ENCODE measurements around the gene MPC1. TPM values are rescaled to one million over a fixed set of nuclear protein-coding genes. Genes with fewer than 3 reads are reported as not detected.
"Not testable (repeated sequence)": the region's sequence is repeated elsewhere in the genome, so short reads cannot be mapped to it uniquely, and the experiment has no call there.

The MPC1 gene
- total RNA-seq, 4 donors from 2014 or later = 43.1 to 64.3 (median 59.5) TPM

DNA sequence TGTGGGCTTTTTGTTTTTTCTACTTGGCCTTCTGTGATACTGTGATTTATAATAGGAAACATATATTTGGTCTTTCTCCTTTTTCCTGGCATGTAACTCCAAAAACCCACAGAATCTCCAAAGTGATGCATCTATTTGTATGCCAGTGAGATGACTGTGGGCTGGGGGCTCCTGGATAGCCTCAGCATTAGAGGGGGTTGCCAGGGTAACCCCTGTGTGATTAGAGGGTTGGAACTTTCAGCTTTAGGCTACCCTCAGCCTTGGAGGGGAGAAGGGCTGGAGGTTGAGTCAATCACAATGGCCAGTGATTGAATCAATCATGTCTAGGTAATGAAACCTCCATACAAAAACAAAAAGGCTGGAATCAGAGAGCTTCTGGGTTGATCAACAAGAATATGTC is 29.8 kb downstream of the MPC1 start:
- Histone ChIP-seq H3K36me3 (no peaks in the 10 kb centered on the region), H3K4me3 (no peak overlapping the region), H3K27ac (no peak overlapping the region), H3K9me3 (no peaks in the 10 kb centered on the region), H3K27me3 (peaks cover 0 to 18% (median 0%) of the 10 kb centered on the region in 4 donors), H3K4me1 (peaks cover 0 to 6% (median 0%) of the 10 kb centered on the region in 3 donors)
- DNase-seq = no peak
- intact Hi-C loops (cut with DNase I) = no loop called here
- no peak for TF ChIP-seq POLR2A (IDR thresholded peaks at IDR 0.05)
- TF ChIP-seq, protein P1, sequence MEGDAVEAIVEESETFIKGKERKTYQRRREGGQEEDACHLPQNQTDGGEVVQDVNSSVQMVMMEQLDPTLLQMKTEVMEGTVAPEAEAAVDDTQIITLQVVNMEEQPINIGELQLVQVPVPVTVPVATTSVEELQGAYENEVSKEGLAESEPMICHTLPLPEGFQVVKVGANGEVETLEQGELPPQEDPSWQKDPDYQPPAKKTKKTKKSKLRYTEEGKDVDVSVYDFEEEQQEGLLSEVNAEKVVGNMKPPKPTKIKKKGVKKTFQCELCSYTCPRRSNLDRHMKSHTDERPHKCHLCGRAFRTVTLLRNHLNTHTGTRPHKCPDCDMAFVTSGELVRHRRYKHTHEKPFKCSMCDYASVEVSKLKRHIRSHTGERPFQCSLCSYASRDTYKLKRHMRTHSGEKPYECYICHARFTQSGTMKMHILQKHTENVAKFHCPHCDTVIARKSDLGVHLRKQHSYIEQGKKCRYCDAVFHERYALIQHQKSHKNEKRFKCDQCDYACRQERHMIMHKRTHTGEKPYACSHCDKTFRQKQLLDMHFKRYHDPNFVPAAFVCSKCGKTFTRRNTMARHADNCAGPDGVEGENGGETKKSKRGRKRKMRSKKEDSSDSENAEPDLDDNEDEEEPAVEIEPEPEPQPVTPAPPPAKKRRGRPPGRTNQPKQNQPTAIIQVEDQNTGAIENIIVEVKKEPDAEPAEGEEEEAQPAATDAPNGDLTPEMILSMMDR (IDR thresholded peaks at IDR 0.05) = no peak

DNA sequence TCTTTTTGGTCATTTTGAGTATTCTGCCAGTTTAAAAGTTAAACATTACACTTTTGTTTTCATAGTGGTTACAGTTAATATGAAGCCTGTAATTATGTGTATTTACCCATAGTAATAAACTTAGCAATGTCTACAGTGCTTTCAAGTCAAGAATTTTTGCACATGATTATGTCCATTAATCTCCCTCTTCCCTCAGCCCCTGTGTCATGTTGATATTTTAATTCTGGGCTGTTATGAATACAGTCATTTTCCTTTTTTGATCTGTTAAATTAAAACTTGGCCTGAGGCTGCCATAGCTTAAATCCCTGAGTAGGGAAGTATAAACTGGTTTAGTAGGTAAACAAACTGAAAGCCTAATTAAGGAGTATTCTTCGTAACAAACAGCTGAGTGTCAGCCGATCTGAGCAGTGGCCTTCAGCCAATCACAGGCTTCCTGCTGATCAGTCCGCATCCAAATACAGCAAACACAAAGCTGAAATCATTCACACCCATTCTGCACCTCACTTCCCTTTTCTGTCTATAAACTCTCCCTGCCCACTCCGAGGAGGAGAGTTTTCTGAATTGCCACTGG is 30.9 kb downstream of the MPC1 start:
- WGBS, 2 donors = 12 to 18% methylated on average over 4 of the region's 4 CpGs
- no peak for DNase-seq
- Histone ChIP-seq H3K9me3 (no peaks in the 10 kb centered on the region), H3K4me1 (peaks cover 0 to 6% (median 0%) of the 10 kb centered on the region in 3 donors), H3K27me3 (peaks cover 0 to 15% (median 0%) of the 10 kb centered on the region in 4 donors), H3K36me3 (no peaks in the 10 kb centered on the region), H3K27ac (no peak overlapping the region), H3K4me3 (peak overlapping the region in 1 of 4 donors; percentile 4)
- TF ChIP-seq, protein P1 (IDR thresholded peaks at IDR 0.05) = no peak
- TF ChIP-seq POLR2A (IDR thresholded peaks at IDR 0.05) = no peak
- intact Hi-C loops (cut with DNase I) = no loop called here

DNA sequence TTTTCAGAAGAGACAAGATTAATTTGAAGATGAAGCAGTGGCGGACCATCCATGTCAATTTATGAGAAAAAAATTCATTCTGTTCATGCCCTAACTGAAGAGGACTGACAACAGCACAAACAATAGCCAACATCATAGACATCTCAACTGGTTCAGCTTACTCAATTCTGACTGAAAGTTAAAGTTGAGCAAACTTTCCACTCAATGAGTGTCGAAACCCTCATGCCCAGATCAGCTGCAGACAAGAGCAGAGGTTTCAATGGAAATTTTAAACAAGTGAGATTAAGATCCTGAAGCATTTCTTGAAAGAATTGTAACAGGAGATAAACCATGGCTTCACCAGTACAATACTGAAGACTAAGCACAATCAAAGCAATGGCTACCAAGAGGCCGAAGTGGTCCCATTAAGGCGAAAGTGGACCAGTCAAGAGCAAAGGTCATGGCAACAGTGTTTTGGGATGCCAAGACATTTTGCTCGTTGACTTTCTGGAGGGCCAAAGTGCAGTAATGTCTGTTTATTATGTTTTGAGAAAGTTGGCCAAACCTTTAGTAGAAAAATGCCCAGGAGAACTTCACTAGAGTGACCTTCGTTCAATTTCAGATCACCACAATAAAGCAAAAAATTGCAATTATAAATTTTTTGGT is 34.3 kb downstream of the MPC1 start:
- no peaks in the 10 kb centered on the region for H3K27me3 ChIP-seq
- no peak for TF ChIP-seq POLR2A (IDR thresholded peaks at IDR 0.05)
- TF ChIP-seq, protein P1 (IDR thresholded peaks at IDR 0.05) = no peak
- H3K27ac ChIP-seq = no peak overlapping the region
- 85% methylated on average over 6 of the region's 6 CpGs for WGBS, 2 donors
- H3K36me3 ChIP-seq = no peaks in the 10 kb centered on the region
- H3K9me3 ChIP-seq = no peaks in the 10 kb centered on the region
- H3K4me3 ChIP-seq = no peak overlapping the region
- H3K4me1 ChIP-seq = peaks cover 0 to 8% (median 2%) of the 10 kb centered on the region in 3 donors
- intact Hi-C loops (cut with DNase I) = no loop called here
- no peak for DNase-seq

DNA sequence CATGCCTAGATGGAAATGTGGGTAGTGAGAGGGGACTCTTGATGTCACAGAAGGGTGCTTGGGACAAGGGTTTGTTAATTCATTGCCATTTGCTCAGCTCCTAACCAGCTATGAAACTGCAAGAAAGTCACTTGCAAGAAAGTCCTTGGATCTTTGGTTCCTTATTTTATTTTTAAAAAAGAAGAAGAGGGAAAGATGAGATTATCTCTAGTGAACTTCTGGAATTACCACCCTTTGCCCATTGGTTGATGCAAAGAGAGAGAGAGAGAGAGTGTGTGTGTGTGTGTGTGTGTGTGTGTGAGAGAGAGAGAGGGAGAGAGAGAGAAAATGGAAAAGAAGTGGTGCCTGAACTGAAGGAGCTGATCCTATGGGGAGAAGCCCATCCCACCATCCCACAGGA is 35.8 kb downstream of the MPC1 start:
- no peak for TF ChIP-seq POLR2A (IDR thresholded peaks at IDR 0.05)
- TF ChIP-seq, protein P1 (IDR thresholded peaks at IDR 0.05) = no peak
- H3K27me3 ChIP-seq = no peaks in the 10 kb centered on the region
- H3K4me3 ChIP-seq = no peak overlapping the region
- no peak overlapping the region for H3K27ac ChIP-seq
- intact Hi-C loops (cut with DNase I) = no loop called here
- H3K36me3 ChIP-seq = no peaks in the 10 kb centered on the region
- DNase-seq = no peak
- H3K9me3 ChIP-seq = no peaks in the 10 kb centered on the region
- H3K4me1 ChIP-seq = peaks cover 6 to 13% (median 6%) of the 10 kb centered on the region in 3 donors

DNA sequence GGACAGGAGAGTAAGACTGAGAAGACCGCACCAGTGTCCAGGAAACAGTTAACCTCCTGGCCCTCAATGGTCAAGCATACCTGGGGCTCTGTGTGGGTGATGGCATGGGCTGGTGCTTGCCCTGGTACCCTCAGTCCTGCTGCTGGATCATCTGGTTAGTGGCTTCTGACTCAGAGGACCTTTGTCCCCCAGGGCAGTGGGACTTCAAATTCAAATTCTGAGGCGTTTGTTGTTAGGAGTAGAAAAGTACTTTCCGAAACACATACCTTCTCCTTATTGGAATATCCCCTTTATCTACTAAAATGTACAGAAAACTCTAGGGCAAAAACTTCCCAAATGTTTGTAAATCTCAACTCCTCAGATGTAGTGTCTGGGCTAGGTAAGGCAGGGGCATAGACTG is 36.3 kb downstream of the MPC1 start:
- no peak for DNase-seq
- H3K4me3 ChIP-seq = no peak overlapping the region
- H3K36me3 ChIP-seq = no peaks in the 10 kb centered on the region
- H3K27me3 ChIP-seq = no peaks in the 10 kb centered on the region
- 97 to 100% methylated on average over 1 to 3 of the region's 3 CpGs for WGBS, 2 donors
- H3K4me1 ChIP-seq = peaks cover 7 to 13% (median 7%) of the 10 kb centered on the region in 3 donors
- H3K9me3 ChIP-seq = no peaks in the 10 kb centered on the region
- intact Hi-C loops (cut with DNase I) = no loop called here
- H3K27ac ChIP-seq = no peak overlapping the region
- no peak for TF ChIP-seq POLR2A (IDR thresholded peaks at IDR 0.05)
- TF ChIP-seq, protein P1 (IDR thresholded peaks at IDR 0.05) = no peak

DNA sequence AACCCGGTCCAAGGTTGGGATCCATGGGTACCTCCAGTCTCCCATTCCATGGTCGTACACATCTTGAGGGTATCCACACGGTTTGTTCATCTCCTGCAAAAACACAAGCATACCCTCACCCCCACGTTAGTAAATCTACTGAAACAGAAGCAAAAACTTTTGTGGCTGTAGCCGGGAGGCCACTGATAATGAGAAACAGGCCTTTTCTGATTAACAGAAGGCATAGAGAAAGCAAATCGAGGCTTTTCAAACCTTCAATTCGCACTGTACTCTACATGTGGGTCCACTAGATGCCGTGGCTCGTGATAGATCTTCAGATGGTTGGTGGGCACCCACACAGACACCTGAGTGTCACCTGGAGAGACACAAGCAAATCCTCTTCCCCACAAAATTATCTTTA is 37.1 kb downstream of the MPC1 start:
- DNase-seq; H3K4me3 ChIP-seq; H3K36me3 ChIP-seq; H3K27me3 ChIP-seq; H3K9me3 ChIP-seq; H3K27ac ChIP-seq; intact Hi-C loops (cut with DNase I): not testable (repeated sequence)
- H3K4me1 ChIP-seq = peaks cover 13 to 21% (median 15%) of the 10 kb centered on the region in 3 donors
- 81 to 85% methylated on average over 7 to 9 of the region's 9 CpGs for WGBS, 2 donors

DNA sequence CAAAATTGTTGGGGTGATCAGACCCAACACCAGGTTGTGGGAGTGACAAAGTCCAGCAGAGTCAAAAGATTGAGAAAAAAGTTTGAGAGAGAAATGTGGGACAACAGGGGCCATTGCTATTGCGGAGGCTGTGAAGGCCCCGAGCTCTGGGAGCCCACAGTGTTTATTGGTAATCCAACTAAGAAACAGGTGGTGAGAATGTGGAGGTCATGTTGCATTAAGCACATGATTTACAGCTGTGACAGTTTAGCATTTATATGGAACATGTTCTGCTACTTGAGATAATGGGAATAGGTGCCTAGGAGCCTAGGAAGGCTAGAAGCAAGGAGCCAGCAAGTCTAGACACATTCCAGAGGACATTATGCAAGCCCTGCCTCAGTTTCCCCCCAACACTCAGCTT is 37.8 kb downstream of the MPC1 start:
- H3K27ac ChIP-seq, H3K27me3 ChIP-seq, H3K36me3 ChIP-seq, DNase-seq, H3K4me3 ChIP-seq, H3K9me3 ChIP-seq: not testable (repeated sequence)
- intact Hi-C loops (cut with DNase I) = loop anchor here (5.0 kb wide), 1 partner anchor 37 kb away; the partner anchor contains the start of gene MPC1
- 78 to 92% methylated on average over 2 of the region's 2 CpGs for WGBS, 2 donors
- peaks cover 20 to 28% (median 22%) of the 10 kb centered on the region in 3 donors for H3K4me1 ChIP-seq

Data from esophagus squamous epithelium (tissue), 5 donors.